ENCODE results near the gene WDR45B. TPM values are rescaled to one million over a fixed set of nuclear protein-coding genes. Genes with fewer than 3 reads are reported as not detected.

The WDR45B gene
- total and polyA plus RNA-seq, 9 donors, result 43.0 to 99.3 (median 79.3) TPM

- no peak for DNase-seq
- WGBS, 3 donors, result 93 to 95% (median 93%) methylated on average over 3 of the region's 3 CpGs
- Histone ChIP-seq H3K27ac (no peak overlapping the region), H3K4me3 (no peak overlapping the region), H3K9me3 (no peaks in the 10 kb centered on the region), H3K36me3 (no peaks in the 10 kb centered on the region), H3K27me3 (no peaks in the 10 kb centered on the region), H3K4me1 (ENCODE audit: insufficient read depth) (peaks cover 1% of the 10 kb centered on the region)
- TF ChIP-seq POLR2A (IDR thresholded peaks at IDR 0.05), result no peak
- no peak for TF ChIP-seq CTCF (IDR thresholded peaks at IDR 0.05)
- no peak for TF ChIP-seq EP300 (IDR thresholded peaks at IDR 0.05)
- intact Hi-C loops (cut with DNase I), result no loop called here
These were observed 33.3 kb upstream of the WDR45B start for GRCh38 chr17:82681547-82681946.

- H3K9me3 ChIP-seq, result no peaks in the 10 kb centered on the region
- DNase-seq, result no peak
These were observed 31.6 kb upstream of the WDR45B start for GRCh38 chr17:82679586-82680465.

GRCh38 chr17:82678265-82678891, 30.1 kb upstream of the WDR45B start:
- DNase-seq, result no peak
- WGBS, 3 donors, result 90 to 93% (median 91%) methylated on average over 14 of the region's 14 CpGs
- no peaks in the 10 kb centered on the region for H3K27me3 ChIP-seq
- H3K36me3 ChIP-seq, result no peaks in the 10 kb centered on the region
- H3K4me1 ChIP-seq (ENCODE audit: insufficient read depth), result peaks cover 3% of the 10 kb centered on the region
- no peak overlapping the region for H3K27ac ChIP-seq
- no peak overlapping the region for H3K4me3 ChIP-seq
- intact Hi-C loops (cut with DNase I), result no loop called here
- TF ChIP-seq POLR2A (IDR thresholded peaks at IDR 0.05) (no peak), EP300 (IDR thresholded peaks at IDR 0.05) (no peak), CTCF (IDR thresholded peaks at IDR 0.05) (no peak)
- H3K9me3 ChIP-seq, result no peaks in the 10 kb centered on the region

More at GRCh38 chr17:82679586-82680465, 31.6 kb upstream of the WDR45B start:
- WGBS, 3 donors, result 87 to 90% (median 88%) methylated on average over 28 of the region's 28 CpGs
- no peak overlapping the region for H3K4me3 ChIP-seq
- intact Hi-C loops (cut with DNase I), result no loop called here
- no peak overlapping the region for H3K27ac ChIP-seq
- H3K4me1 ChIP-seq (ENCODE audit: insufficient read depth), result peaks cover 3% of the 10 kb centered on the region
- no peaks in the 10 kb centered on the region for H3K36me3 ChIP-seq
- H3K27me3 ChIP-seq, result no peaks in the 10 kb centered on the region
- TF ChIP-seq CTCF (IDR thresholded peaks at IDR 0.05) (no peak), POLR2A (IDR thresholded peaks at IDR 0.05) (no peak), EP300 (IDR thresholded peaks at IDR 0.05) (no peak)

GRCh38 chr17:82677353-82677925, 29.2 kb upstream of the WDR45B start:
- Histone ChIP-seq H3K4me3 (no peak overlapping the region), H3K27me3 (no peaks in the 10 kb centered on the region), H3K9me3 (no peaks in the 10 kb centered on the region), H3K27ac (no peak overlapping the region), H3K4me1 (ENCODE audit: insufficient read depth) (peaks cover 3% of the 10 kb centered on the region), H3K36me3 (no peaks in the 10 kb centered on the region)
- peak in 1 of 5 donors; percentile 28 for DNase-seq
- intact Hi-C loops (cut with DNase I), result no loop called here
- 86 to 89% (median 88%) methylated on average over 23 of the region's 23 CpGs for WGBS, 3 donors
- TF ChIP-seq CTCF (IDR thresholded peaks at IDR 0.05), result no peak
- no peak for TF ChIP-seq EP300 (IDR thresholded peaks at IDR 0.05)
- TF ChIP-seq POLR2A (IDR thresholded peaks at IDR 0.05), result no peak

Data from ovary (tissue), 9 donors.